Epithelial cell of proximal tubule (primary cell): ENCODE measurements around the gene DLG1. TPM values are rescaled to one million over a fixed set of nuclear protein-coding genes. Genes with fewer than 3 reads are reported as not detected.
A peak's percentile ranks its signal among the peaks of the same experiment; 100 is the strongest.

Source experiments
- DNase-seq: peaks from one replicate; pipeline ENCODE4 v3.0.0-alpha.2; 2011; ENCODE audit warnings: low read depth
- H3K4me3 ChIP-seq: 2 replicates; pipeline ENCODE4 v1.5.1; 2011; ENCODE audit warnings: low read depth, mild to moderate bottlenecking, low read length
- total RNA-seq: library from RNA; depleted of rRNA; stranded (reverse); fragments of >200 nt; gene quantifications from 2 replicates; pipeline ENCODE4 v1.2.3, GENCODE V29; 2015
- TF ChIP-seq, protein P1 (sequence below): conservative IDR thresholded peaks from 2 replicates; pipeline ENCODE4 v1.5.1; 2012; ENCODE audit warnings: low read depth, mild to moderate bottlenecking, low read length

The DLG1 gene
- total RNA-seq, 1 donor from 2014 or later: 67.6 TPM

DNA sequence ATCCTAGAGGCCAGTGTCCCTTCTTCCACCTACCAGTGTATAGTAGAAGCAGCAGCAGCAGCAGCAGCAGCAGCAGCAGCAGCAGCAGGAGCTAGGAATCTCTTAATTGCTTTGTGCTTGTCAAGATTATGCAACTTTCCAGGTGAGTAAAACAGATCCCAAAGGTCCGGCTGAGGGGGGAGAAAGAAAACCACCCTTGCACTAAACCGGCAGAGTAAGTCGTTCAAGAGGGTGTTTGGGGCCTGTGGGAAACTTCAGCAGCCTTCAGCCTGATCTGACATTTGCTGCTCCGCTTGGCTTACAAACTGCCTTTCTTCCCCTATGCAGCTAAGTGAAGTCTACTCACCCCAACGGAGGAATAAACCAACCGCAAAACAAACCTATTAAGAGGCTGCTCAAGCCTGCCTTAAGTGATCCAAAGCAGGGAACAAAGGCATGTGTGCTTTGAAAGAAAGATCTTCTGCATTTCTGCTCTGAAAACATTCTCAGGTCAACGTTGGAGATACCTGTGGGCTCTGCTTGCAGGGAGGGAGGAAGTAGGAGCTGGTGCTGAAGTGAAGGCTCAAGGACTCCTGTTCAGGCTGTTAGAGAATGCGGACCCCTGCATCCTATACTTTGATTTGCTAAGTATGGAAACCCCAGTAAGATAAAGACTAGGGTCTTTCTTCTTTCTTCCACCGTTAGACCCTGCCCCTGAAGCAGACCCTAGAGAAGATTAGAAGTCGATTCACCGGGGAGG, 35.7 kb upstream of the DLG1 start:
- H3K4me3 ChIP-seq: no peak overlapping the region
- DNase-seq: no peak
- TF ChIP-seq, protein P1, sequence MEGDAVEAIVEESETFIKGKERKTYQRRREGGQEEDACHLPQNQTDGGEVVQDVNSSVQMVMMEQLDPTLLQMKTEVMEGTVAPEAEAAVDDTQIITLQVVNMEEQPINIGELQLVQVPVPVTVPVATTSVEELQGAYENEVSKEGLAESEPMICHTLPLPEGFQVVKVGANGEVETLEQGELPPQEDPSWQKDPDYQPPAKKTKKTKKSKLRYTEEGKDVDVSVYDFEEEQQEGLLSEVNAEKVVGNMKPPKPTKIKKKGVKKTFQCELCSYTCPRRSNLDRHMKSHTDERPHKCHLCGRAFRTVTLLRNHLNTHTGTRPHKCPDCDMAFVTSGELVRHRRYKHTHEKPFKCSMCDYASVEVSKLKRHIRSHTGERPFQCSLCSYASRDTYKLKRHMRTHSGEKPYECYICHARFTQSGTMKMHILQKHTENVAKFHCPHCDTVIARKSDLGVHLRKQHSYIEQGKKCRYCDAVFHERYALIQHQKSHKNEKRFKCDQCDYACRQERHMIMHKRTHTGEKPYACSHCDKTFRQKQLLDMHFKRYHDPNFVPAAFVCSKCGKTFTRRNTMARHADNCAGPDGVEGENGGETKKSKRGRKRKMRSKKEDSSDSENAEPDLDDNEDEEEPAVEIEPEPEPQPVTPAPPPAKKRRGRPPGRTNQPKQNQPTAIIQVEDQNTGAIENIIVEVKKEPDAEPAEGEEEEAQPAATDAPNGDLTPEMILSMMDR: no peak

DNA sequence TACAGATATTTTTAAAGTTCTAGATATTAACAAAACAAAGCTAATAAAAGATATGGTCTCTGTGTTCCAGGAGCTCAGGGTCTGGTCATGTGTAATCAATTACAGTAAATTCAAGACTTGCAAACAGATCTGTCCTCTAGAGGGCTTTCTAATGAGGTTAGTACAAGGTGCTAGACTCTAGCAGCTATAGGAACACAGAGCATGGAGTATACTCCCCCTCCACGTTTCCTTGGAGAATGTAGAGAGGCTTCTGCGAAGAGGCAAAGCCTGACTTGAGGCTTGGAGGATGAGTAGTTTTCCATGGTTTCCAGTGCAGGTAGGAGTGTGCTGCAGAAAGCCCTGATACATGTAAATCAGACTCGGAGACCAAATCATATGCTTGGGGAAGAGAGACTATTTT, 32.7 kb upstream of the DLG1 start:
- DNase-seq: no peak

DNA sequence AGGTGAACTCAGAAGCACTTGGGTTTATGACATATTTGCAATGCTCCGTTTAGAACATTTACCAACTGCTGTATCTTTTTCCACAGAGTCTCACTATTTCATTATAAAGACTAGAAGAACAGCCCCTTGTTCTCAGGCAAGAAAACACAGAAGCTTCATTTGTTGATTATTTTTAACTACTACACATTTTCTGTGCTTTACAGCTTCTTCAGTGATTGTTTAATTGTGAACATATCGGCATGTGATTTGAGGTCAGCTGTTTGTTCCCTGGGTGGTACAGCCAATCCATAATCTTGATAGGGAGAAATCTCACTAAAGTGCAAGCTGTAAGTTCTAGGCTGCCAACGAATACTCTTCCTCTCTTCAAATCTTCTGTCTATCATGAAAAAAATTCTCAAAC, 31.0 kb upstream of the DLG1 start:
- TF ChIP-seq, protein P1: no peak
- no peak for DNase-seq
- no peak overlapping the region for H3K4me3 ChIP-seq

More for the DNA sequence above, 32.7 kb upstream of the DLG1 start:
- TF ChIP-seq, protein P1: peak; percentile 37
- no peak overlapping the region for H3K4me3 ChIP-seq

GRCh38 chr3:197328198-197328597, 29.8 kb upstream of the DLG1 start:
- no peak for DNase-seq
- TF ChIP-seq, protein P1: no peak
- H3K4me3 ChIP-seq: no peak overlapping the region

DNA sequence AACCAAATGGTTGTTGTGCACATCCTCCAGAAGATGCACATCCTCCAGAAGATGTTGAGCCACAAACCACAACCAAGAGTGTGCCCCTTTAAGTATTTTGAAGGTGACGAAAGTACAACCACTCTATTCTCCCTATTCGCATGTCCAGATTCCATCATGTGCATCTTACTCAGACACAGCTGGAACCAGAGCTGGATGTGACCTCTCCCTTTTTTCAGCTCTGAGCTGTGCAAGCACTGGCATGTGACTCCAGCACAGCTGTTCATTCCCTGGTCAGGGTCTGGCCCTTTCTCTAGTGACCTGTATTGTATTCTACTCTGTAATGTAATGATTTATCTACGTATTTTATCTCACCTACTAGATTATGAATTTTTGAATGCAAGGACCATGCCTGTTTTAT, 29.3 kb upstream of the DLG1 start:
- no peak for DNase-seq
- TF ChIP-seq, protein P1: no peak
- H3K4me3 ChIP-seq: no peak overlapping the region

GRCh38 chr3:197325773-197326172, 27.4 kb upstream of the DLG1 start:
- H3K4me3 ChIP-seq: no peak overlapping the region
- TF ChIP-seq, protein P1: no peak
- no peak for DNase-seq

DNA sequence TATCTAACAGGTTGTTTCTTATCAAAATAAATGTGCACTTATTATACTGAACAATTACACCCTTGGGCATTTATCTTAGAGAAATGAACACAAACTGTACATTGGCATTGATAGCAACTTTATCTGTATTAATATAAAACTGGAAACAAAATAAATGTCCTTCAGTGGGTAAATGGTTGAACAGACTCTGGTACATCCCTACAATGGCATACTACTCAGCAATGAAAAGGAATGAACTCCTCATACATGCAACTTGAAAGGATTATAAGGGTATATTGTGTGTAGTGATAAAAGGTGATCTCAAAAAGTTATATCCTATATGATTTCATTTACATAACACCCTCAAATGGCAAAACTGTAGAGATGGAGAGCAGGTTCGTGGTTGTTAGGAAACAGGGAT, 23.7 kb upstream of the DLG1 start:
- no peak overlapping the region for H3K4me3 ChIP-seq
- DNase-seq: no peak
- TF ChIP-seq, protein P1: no peak
